Breast epithelium (tissue), 4 donors: Measurements from ENCODE around the gene GAST. TPM values are rescaled to one million over a fixed set of nuclear protein-coding genes. Genes with fewer than 3 reads are reported as not detected.

ENCODE experiments used
- DNase-seq, 2 donors: peaks; one replicate each; pipeline ENCODE4 v3.0.0-alpha.2; 2019; ENCODE audit warnings: low spot score in 2 of 2
- H3K27ac ChIP-seq, 2 donors: fragments of 200-600 bp; sonication (generic) in 1 of 2; one replicate each; pipeline ENCODE4 v1.5.1; 2016 to 2019; ENCODE audit warnings: mild to moderate bottlenecking in 1 of 2
- H3K27me3 ChIP-seq, 2 donors: fragments of 200-600 bp; sonication (generic) in 1 of 2; one replicate each; pipeline versions ENCODE4 v1.5.1 to v1.6.0; 2017 to 2019; ENCODE audit warnings: control low read depth in 1 of 2, mild to moderate bottlenecking in 1 of 2
- H3K36me3 ChIP-seq: fragments of 200-600 bp; one replicate; pipeline ENCODE4 v1.5.1; 2019
- H3K4me1 ChIP-seq, 2 donors: fragments of 200-600 bp; sonication (generic); one replicate each; pipeline ENCODE4 v1.5.1; 2016 to 2019; ENCODE audit warnings: control low read depth in 1 of 2
- H3K4me3 ChIP-seq, 3 donors: fragments of 200-600 bp; sonication (generic); 1 replicate in 2 of 3; 2 replicates in 1 of 3; pipeline ENCODE4 v1.5.1; 2016 to 2019; ENCODE audit warnings: mild to moderate bottlenecking in 3 of 3, moderate library complexity in 2 of 3
- H3K9me3 ChIP-seq, 2 donors: fragments of 200-600 bp; sonication (generic) in 1 of 2; one replicate each; pipeline ENCODE4 v1.5.1; 2016 to 2019; ENCODE audit warnings: control low read depth in 1 of 2
- CTCF ChIP-seq, 3 donors: fragments of 450-650 bp; IDR thresholded peaks; one replicate each; pipeline ENCODE4 v1.5.1; 2016 to 2017; ENCODE audit warnings: antibody characterized with exemption in 3 of 3, mild to moderate bottlenecking in 3 of 3, moderate library complexity in 3 of 3
- POLR2A ChIP-seq: fragments of 450-650 bp; IDR thresholded peaks from one replicate; pipeline ENCODE4 v1.6.1; 2016; ENCODE audit warnings: antibody characterized with exemption, mild to moderate bottlenecking, moderate library complexity
- POLR2AphosphoS5 ChIP-seq, 3 donors: sonication (generic); formaldehyde crosslinking; IDR thresholded peaks; one replicate each; pipeline ENCODE4 v1.6.1; 2017; ENCODE audit warnings: antibody characterized with exemption in 3 of 3
- intact Hi-C: fragments of 100-400 bp; cut with DNase I; formaldehyde crosslinking; loops from one replicate; pipeline ENCODE4 v1.15.1; 2023; ENCODE audit warnings: low total_unique reads
- total RNA-seq, 3 donors: library from RNA; depleted of rRNA; stranded (reverse); fragments of >200 nt; gene quantifications; one replicate each; pipeline ENCODE4 v1.1.0, GENCODE V29; 2016

The GAST gene
- total RNA-seq, 3 donors from 2014 or later, result not detected

GRCh38 chr17:41751288-41751687 is 39.2 kb downstream of the GAST start:
- H3K27me3 ChIP-seq, result no peaks in the 10 kb centered on the region
- no peak overlapping the region for H3K27ac ChIP-seq
- DNase-seq, result no peak
- H3K36me3 ChIP-seq, result no peaks in the 10 kb centered on the region
- H3K4me3 ChIP-seq, result no peak overlapping the region
- no peak for TF ChIP-seq POLR2AphosphoS5 (IDR thresholded peaks at IDR 0.05)
- no peak for TF ChIP-seq POLR2A
- no peak for TF ChIP-seq CTCF (IDR thresholded peaks at IDR 0.05)
- intact Hi-C loops, result no loop called here
- H3K9me3 ChIP-seq, result no peaks in the 10 kb centered on the region
- H3K4me1 ChIP-seq, result no peaks in the 10 kb centered on the region

DNA sequence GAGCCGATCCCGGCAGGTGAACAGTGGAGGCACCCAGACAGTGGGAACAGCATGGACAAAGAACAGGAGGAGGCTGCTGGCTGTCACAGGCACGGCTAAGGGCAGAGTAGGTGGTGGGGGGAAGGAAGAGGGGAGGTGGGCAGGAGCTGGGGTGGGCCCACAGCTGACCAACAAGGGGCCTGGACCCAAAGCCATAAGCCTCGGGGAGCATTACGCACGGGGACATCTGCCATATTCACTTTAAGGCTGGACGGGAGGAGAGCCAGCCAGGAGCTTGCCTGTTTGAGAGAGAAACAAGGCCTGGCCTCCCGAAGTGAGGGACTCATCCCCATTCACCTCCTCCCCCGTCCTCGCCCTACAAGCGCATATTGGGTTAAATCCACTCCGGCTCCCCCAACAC is 41.9 kb downstream of the GAST start:
- intact Hi-C loops, result no loop called here
- H3K36me3 ChIP-seq, result no peaks in the 10 kb centered on the region

GRCh38 chr17:41758601-41759000 is 46.5 kb downstream of the GAST start:
- no peaks in the 10 kb centered on the region for H3K27me3 ChIP-seq
- no peak for DNase-seq
- H3K4me3 ChIP-seq, result no peak overlapping the region
- intact Hi-C loops, result no loop called here
- TF ChIP-seq POLR2AphosphoS5 (IDR thresholded peaks at IDR 0.05) (no peak), CTCF (IDR thresholded peaks at IDR 0.05) (no peak)
- H3K9me3 ChIP-seq, result no peaks in the 10 kb centered on the region
- H3K27ac ChIP-seq, result no peak overlapping the region
- peaks cover 11% of the 10 kb centered on the region for H3K36me3 ChIP-seq
- H3K4me1 ChIP-seq, result no peaks in the 10 kb centered on the region

More for the DNA sequence above, 41.9 kb downstream of the GAST start:
- no peak overlapping the region for H3K27ac ChIP-seq
- no peaks in the 10 kb centered on the region for H3K4me1 ChIP-seq
- no peaks in the 10 kb centered on the region for H3K9me3 ChIP-seq
- no peak for TF ChIP-seq CTCF (IDR thresholded peaks at IDR 0.05)
- no peak for TF ChIP-seq POLR2A
- TF ChIP-seq POLR2AphosphoS5 (IDR thresholded peaks at IDR 0.05), result no peak
- H3K27me3 ChIP-seq, result no peaks in the 10 kb centered on the region
- no peak for DNase-seq
- H3K4me3 ChIP-seq, result no peak overlapping the region

GRCh38 chr17:41760878-41761277 is 48.7 kb downstream of the GAST start:
- Histone ChIP-seq H3K4me3 (no peak overlapping the region), H3K27ac (no peak overlapping the region), H3K27me3 (no peaks in the 10 kb centered on the region), H3K4me1 (no peaks in the 10 kb centered on the region), H3K36me3 (peaks cover 11% of the 10 kb centered on the region), H3K9me3 (no peaks in the 10 kb centered on the region)
- intact Hi-C loops, result no loop called here
- DNase-seq, result no peak
- TF ChIP-seq CTCF (IDR thresholded peaks at IDR 0.05) (no peak), POLR2A (no peak), POLR2AphosphoS5 (IDR thresholded peaks at IDR 0.05) (no peak)

DNA sequence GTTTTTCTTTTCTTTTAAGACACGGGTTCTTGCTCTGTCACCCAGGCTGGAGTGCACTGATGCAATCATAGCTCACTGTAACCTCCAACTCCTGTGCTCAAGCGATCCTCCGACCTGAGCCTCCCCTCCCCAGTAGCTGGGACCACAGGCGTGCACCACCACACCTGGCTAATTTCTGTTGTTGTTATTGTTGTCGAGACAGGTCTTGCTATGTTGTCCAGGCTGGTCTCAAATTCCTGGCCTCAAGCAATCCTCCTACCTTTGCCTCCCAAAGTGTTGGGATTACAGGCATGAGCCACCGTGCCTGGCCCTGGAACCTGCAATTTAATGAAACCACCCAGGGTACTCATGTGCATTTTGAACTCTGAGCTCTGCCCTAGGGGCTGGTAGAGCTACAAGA is 50.3 kb downstream of the GAST start:
- no peak overlapping the region for H3K4me3 ChIP-seq

More for the DNA sequence above, 50.3 kb downstream of the GAST start:
- Histone ChIP-seq H3K27ac (no peak overlapping the region), H3K4me1 (no peaks in the 10 kb centered on the region), H3K9me3 (no peaks in the 10 kb centered on the region), H3K36me3 (peaks cover 11% of the 10 kb centered on the region), H3K27me3 (no peaks in the 10 kb centered on the region)
- no peak for DNase-seq
- TF ChIP-seq CTCF (IDR thresholded peaks at IDR 0.05) (no peak), POLR2A (no peak), POLR2AphosphoS5 (IDR thresholded peaks at IDR 0.05) (no peak)
- intact Hi-C loops, result no loop called here
